HepG2 (cell line): Measurements from ENCODE around the gene PCSK5. TPM values are rescaled to one million over a fixed set of nuclear protein-coding genes. Genes with fewer than 3 reads are reported as not detected.

Experiments
- ATAC-seq: fragments of 200-7000 bp; cut with Tn5 transposase; 3 replicates; pipeline ENCODE4 v1.9.1; 2020; ENCODE audit warnings: mild to moderate bottlenecking, moderate library complexity
- BruUV-seq: library from RNA; stranded (reverse); fragments of 400-500 nt; replicated peaks from 2 replicates; lab custom pipeline; 2021; lab: Mats Ljungman, UMichigan
- CTCF ChIA-PET: fragments of 300-600 bp; formaldehyde crosslinking; extraction: SDS; loops from one replicate; lab custom pipeline; 2021; ENCODE audit warnings: low total read pairs, inconsistent platforms, low intra/inter-chr PET ratio; lab: Yijun Ruan, JAX
- POLR2A ChIA-PET: fragments of 350-600 bp; sonication (Branson Sonifier 250); formaldehyde crosslinking; loops from one replicate; lab custom pipeline; 2020; ENCODE audit warnings: antibody characterized with exemption, inconsistent platforms; lab: Yijun Ruan, JAX
- DNase-seq: peaks from one replicate; pipeline ENCODE4 v3.0.0-alpha.2; 2015; ENCODE audit warnings: low spot score
- FAIRE-seq: peaks from 3 replicates; lab custom pipeline; 2011; peaks lifted over from hg19 to GRCh38; lab: Jason Lieb, UNC
- H2AFZ ChIP-seq: one replicate; pipeline ENCODE4 v1.6.1; 2011; ENCODE audit warnings: low read length, inconsistent platforms
- H3K27ac ChIP-seq: fragments of 300-600 bp; 3 replicates; pipeline ENCODE4 v1.8.0; 2011; ENCODE audit warnings: mixed run types, mild to moderate bottlenecking, mixed read lengths, low read length, inconsistent platforms; ENCODE audit not compliant: insufficient read depth; ENCODE audit errors: extremely low read length
- H3K27me3 ChIP-seq, 2 experiments: fragments of 200-600 bp in 1 of 2; 2 replicates in 1 of 2; 3 replicates in 1 of 2; pipeline versions ENCODE4 v1.6.0 to v1.8.0; 2011; ENCODE audit warnings: low read length in 2 of 2, mild to moderate bottlenecking in 2 of 2, moderate library complexity in 2 of 2, inconsistent platforms in 1 of 2; ENCODE audit not compliant: insufficient read depth in 2 of 2, control insufficient read depth in 1 of 2
- H3K36me3 ChIP-seq, 2 experiments: fragments of 200-600 bp in 1 of 2; replicated peaks in 1 of 2; 2 replicates in 1 of 2; 3 replicates in 1 of 2; pipeline versions ENCODE4 v1.5.1 to v1.8.0; 2011; ENCODE audit warnings: low read length in 2 of 2, inconsistent platforms in 1 of 2; ENCODE audit not compliant: insufficient read depth in 2 of 2, control insufficient read depth in 1 of 2
- H3K4me1 ChIP-seq: 2 replicates; pipeline ENCODE4 v1.5.1; 2012; ENCODE audit warnings: low read length, inconsistent platforms; ENCODE audit not compliant: insufficient read depth
- H3K4me2 ChIP-seq: 2 replicates; pipeline ENCODE4 v1.6.0; 2011; ENCODE audit warnings: low read depth, low read length, inconsistent platforms
- H3K4me3 ChIP-seq, 3 experiments: fragments of 200-600 bp in 1 of 3; sonication (generic), shearing (Covaris generic) in 1 of 3; replicated peaks in 1 of 3; 2 replicates each; pipeline ENCODE4 v1.5.1; 2011 to 2016; ENCODE audit warnings: low read length in 3 of 3, inconsistent platforms in 2 of 3, low read depth in 2 of 3, mild to moderate bottlenecking in 2 of 3, control low read depth in 1 of 3, mixed read lengths in 1 of 3; ENCODE audit not compliant: insufficient read depth in 1 of 3
- H3K79me2 ChIP-seq: one replicate; pipeline ENCODE4 v1.6.1; 2011; ENCODE audit warnings: low read length, inconsistent platforms; ENCODE audit not compliant: insufficient read depth
- H3K9ac ChIP-seq: 2 replicates; pipeline ENCODE4 v1.6.0; 2011; ENCODE audit warnings: mild to moderate bottlenecking, low read depth, low read length, inconsistent platforms; ENCODE audit not compliant: insufficient read depth
- H3K9me3 ChIP-seq: 2 replicates; pipeline ENCODE4 v1.5.1; 2012; ENCODE audit warnings: mild to moderate bottlenecking, low read length
- H4K20me1 ChIP-seq: 2 replicates; pipeline ENCODE4 v1.6.0; 2011; ENCODE audit warnings: inconsistent platforms, mild to moderate bottlenecking, low read length, moderate library complexity; ENCODE audit not compliant: insufficient read depth
- FOSL2 ChIP-seq: sonication (generic); formaldehyde crosslinking; IDR thresholded peaks from 2 replicates; pipeline ENCODE4 v1.4.0; 2020; ENCODE audit warnings: missing genetic modification reagents
- FOXA1 ChIP-seq, 2 experiments: fragments of 450-650 bp in 1 of 2; sonication (generic) in 1 of 2; formaldehyde crosslinking in 1 of 2; IDR thresholded peaks; 2 replicates each; pipeline versions ENCODE4 v1.4.0 to v1.6.1; 2016 to 2020; ENCODE audit warnings: missing genetic modification reagents in 1 of 2
- FOXO4 ChIP-seq: sonication (generic); formaldehyde crosslinking; conservative IDR thresholded peaks from 2 replicates; pipeline ENCODE4 v1.8.1; 2023; ENCODE audit warnings: missing genetic modification reagents
- GZF1 ChIP-seq: sonication (generic); formaldehyde crosslinking; IDR thresholded peaks from 2 replicates; pipeline ENCODE4 v1.5.1; 2020; ENCODE audit warnings: mild to moderate bottlenecking, missing genetic modification reagents
- IKZF4 ChIP-seq: sonication (generic); formaldehyde crosslinking; IDR thresholded peaks from 2 replicates; pipeline ENCODE4 v1.5.1; 2020; ENCODE audit warnings: borderline replicate concordance, mild to moderate bottlenecking, low read depth, missing genetic modification reagents; ENCODE audit errors: not compliant biosample characterization
- ZNF142 ChIP-seq: sonication (generic); formaldehyde crosslinking; IDR thresholded peaks from 2 replicates; pipeline ENCODE4 v1.4.0; 2020; ENCODE audit warnings: missing genetic modification reagents
- ZNF256 ChIP-seq: sonication (generic); formaldehyde crosslinking; conservative IDR thresholded peaks from 2 replicates; pipeline ENCODE4 v1.4.0; 2020; ENCODE audit warnings: missing genetic modification reagents
- WGBS: methylation state at CpG from one replicate; pipeline ENCODE4 v1.1.6; 2017; ENCODE audit warnings: low lambda C conversion rate; 5-methylcytosine and 5-hydroxymethylcytosine counted together
- in situ Hi-C: cut with HindIII; loops from 2 replicates; pipeline ENCODE4 v1.10.0; 2017; ENCODE audit warnings: low pct_unique_long_range_greater_than_20kb; ENCODE audit not compliant: extremely low pct_ligation_motif_present
- intact Hi-C: fragments of 100-400 bp; cut with micrococcal nuclease; formaldehyde crosslinking; loops from one replicate; pipeline ENCODE4 v1.10.0; 2022; ENCODE audit not compliant: unreplicated experiment
- polyA plus RNA-seq, 8 experiments: library from polyadenylated mRNA; depleted of rRNA in 3 of 8; stranded (reverse) in 7 of 8; unstranded in 1 of 8; fragments of >200 nt; fragmentation: Illumina TruSeq in 4 of 8; extraction: Trizol in 4 of 8; gene quantifications; 2 replicates each; pipeline versions ENCODE4 v1.2.1 to v1.2.3, GENCODE V29; 2011 to 2016; ENCODE audit warnings: low read depth in 4 of 8, missing spikeins in 1 of 8, mixed read lengths in 1 of 8; ENCODE audit not compliant: insufficient read depth in 1 of 8
- total RNA-seq, 5 experiments: library from RNA; depleted of rRNA; stranded (reverse); fragments of >200 nt; fragmentation: Illumina TruSeq; extraction: Trizol; gene quantifications; 2 replicates each; pipeline ENCODE4 v1.2.3, GENCODE V29; 2016; ENCODE audit warnings: low read depth in 1 of 5
- TF ChIP-seq, protein P1 (sequence below): sonication (generic); formaldehyde crosslinking; IDR thresholded peaks from 2 replicates; pipeline ENCODE4 v1.5.0; 2020; ENCODE audit warnings: missing genetic modification reagents

The PCSK5 gene
- total and polyA plus RNA-seq, 2 of the 13 experiments (the other 11 are each of a cell fraction or from before 2014, with no cell fraction given): 0.55 to 0.66 TPM

GRCh38 chr9:76023715-76024195, 133.3 kb downstream of the PCSK5 start (continued):
- TF ChIP-seq IKZF4 (CRISPR knock-in tag): no peak

DNA sequence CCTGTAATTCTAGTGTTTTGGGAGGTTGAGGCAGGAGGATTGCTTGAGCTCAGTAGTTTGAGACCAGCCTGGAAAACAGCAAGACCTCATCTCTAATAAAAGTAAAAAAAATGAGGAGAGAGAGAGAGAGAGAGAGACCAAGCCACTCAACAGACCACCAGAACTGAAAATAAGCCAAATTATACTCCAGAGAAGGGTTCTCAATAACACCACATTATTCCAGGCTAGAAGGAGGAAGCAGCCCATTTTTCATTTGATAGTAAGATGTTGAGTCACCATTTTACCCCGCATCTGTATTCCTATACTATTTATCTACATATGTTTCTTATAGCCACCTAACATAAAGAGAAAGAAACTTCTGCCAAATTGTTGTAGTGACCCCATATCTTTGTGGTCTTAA, 134.8 kb downstream of the PCSK5 start:
- ATAC-seq (no peak), DNase-seq (no peak), FAIRE-seq (no peak)
- Histone ChIP-seq H3K27ac (no peak overlapping the region), H3K79me2 (no peaks in the 10 kb centered on the region), H3K9me3 (no peaks in the 10 kb centered on the region), H4K20me1 (no peaks in the 10 kb centered on the region), H3K9ac (no peak overlapping the region), H3K4me2 (no peak overlapping the region), H3K36me3 (no peaks in the 10 kb centered on the region), H3K4me1 (peaks cover 19% of the 10 kb centered on the region), H3K27me3 (no peaks in the 10 kb centered on the region), H2AFZ (no peak overlapping the region), H3K4me3 (no peak overlapping the region)
- ChIA-PET CTCF (no interaction called here), POLR2A (no interaction called here)
- in situ Hi-C loops (no loop called here), intact Hi-C loops (loop anchor here (5.0 kb wide), 1 partner anchor 133 kb away; the partner anchor contains the start of gene PCSK5)
- no TSS peak for BruUV-seq
- WGBS: 74% methylated on average over 1 of the region's 1 CpG
- no peak for TF ChIP-seq FOXA1 (IDR thresholded peaks at IDR 0.05)
- TF ChIP-seq FOXA1 (CRISPR knock-in tag; IDR thresholded peaks at IDR 0.05): no peak
- TF ChIP-seq ZNF142: no peak
- TF ChIP-seq, protein P1, sequence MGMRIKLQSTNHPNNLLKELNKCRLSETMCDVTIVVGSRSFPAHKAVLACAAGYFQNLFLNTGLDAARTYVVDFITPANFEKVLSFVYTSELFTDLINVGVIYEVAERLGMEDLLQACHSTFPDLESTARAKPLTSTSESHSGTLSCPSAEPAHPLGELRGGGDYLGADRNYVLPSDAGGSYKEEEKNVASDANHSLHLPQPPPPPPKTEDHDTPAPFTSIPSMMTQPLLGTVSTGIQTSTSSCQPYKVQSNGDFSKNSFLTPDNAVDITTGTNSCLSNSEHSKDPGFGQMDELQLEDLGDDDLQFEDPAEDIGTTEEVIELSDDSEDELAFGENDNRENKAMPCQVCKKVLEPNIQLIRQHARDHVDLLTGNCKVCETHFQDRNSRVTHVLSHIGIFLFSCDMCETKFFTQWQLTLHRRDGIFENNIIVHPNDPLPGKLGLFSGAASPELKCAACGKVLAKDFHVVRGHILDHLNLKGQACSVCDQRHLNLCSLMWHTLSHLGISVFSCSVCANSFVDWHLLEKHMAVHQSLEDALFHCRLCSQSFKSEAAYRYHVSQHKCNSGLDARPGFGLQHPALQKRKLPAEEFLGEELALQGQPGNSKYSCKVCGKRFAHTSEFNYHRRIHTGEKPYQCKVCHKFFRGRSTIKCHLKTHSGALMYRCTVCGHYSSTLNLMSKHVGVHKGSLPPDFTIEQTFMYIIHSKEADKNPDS (CRISPR knock-in tag): no peak
- no peak for TF ChIP-seq FOSL2 (CRISPR knock-in tag)
- no peak for TF ChIP-seq GZF1
- no peak for TF ChIP-seq ZNF256 (CRISPR knock-in tag)
- TF ChIP-seq FOXO4 (CRISPR knock-in tag): no peak
